Dendritic cell treated with granulocyte-macrophage colony-stimulating factor and Interleukin-4, amounts not matched to agents 40 ng/mL and 50 ng/mL, for 4 days (primary cell): ENCODE data around the gene CORO2A.
A peak's percentile ranks its signal among the peaks of the same experiment; 100 is the strongest.
"Not testable (repeated sequence)": the region's sequence is repeated elsewhere in the genome, so short reads cannot be mapped to it uniquely, and the experiment has no call there.

Experiments
- H3K27ac Mint-ChIP-seq: one replicate; pipeline ENCODE4 v1.8.0; 2022; ENCODE audit warnings: mild to moderate bottlenecking, mixed read lengths
- H3K27me3 Mint-ChIP-seq: one replicate; pipeline ENCODE4 v1.8.0; 2022; ENCODE audit warnings: mild to moderate bottlenecking, mixed read lengths
- H3K36me3 Mint-ChIP-seq: one replicate; pipeline ENCODE4 v1.8.0; 2022; ENCODE audit warnings: low read depth, mixed read lengths
- H3K4me1 Mint-ChIP-seq: one replicate; pipeline ENCODE4 v1.8.0; 2022; ENCODE audit warnings: low read depth, mixed read lengths
- H3K4me3 Mint-ChIP-seq: one replicate; pipeline ENCODE4 v1.8.0; 2022; ENCODE audit warnings: mild to moderate bottlenecking, moderate library complexity, mixed read lengths
- H3K9me3 Mint-ChIP-seq: one replicate; pipeline ENCODE4 v1.8.0; 2022; ENCODE audit warnings: mixed read lengths
- intact Hi-C: fragments of 100-400 bp; cut with micrococcal nuclease; formaldehyde crosslinking; loops from one replicate; pipeline ENCODE4 v1.15.0; 2022

CORO2A gene

GRCh38 chr9:98127226-98127625, 65.2 kb downstream of the CORO2A start:
- Mint-ChIP-seq H3K4me1 (peaks cover 62% of the 10 kb centered on the region), H3K27me3 (no peaks in the 10 kb centered on the region), H3K27ac (peak overlapping the region; percentile 81), H3K36me3 (peaks cover 54% of the 10 kb centered on the region), H3K4me3 (no peak overlapping the region), H3K9me3 (no peaks in the 10 kb centered on the region)
- intact Hi-C loops = no loop called here

- H3K9me3 Mint-ChIP-seq = no peaks in the 10 kb centered on the region
- H3K4me3 Mint-ChIP-seq = no peak overlapping the region
- H3K27me3 Mint-ChIP-seq = no peaks in the 10 kb centered on the region
- H3K27ac Mint-ChIP-seq = peak overlapping the region; percentile 20
- H3K4me1 Mint-ChIP-seq = peaks cover 65% of the 10 kb centered on the region
- H3K36me3 Mint-ChIP-seq = peaks cover 36% of the 10 kb centered on the region
- intact Hi-C loops = no loop called here
These were observed 67.6 kb downstream of the CORO2A start for GRCh38 chr9:98124637-98125426.

- H3K4me3 Mint-ChIP-seq, H3K27ac Mint-ChIP-seq, intact Hi-C loops, H3K27me3 Mint-ChIP-seq, H3K9me3 Mint-ChIP-seq: not testable (repeated sequence)
- H3K4me1 Mint-ChIP-seq = peaks cover 64% of the 10 kb centered on the region
- peaks cover 39% of the 10 kb centered on the region for H3K36me3 Mint-ChIP-seq
These were observed 68.3 kb downstream of the CORO2A start for GRCh38 chr9:98124091-98124490.

GRCh38 chr9:98121058-98121457, 71.4 kb downstream of the CORO2A start:
- Mint-ChIP-seq H3K9me3 (no peaks in the 10 kb centered on the region), H3K4me1 (peaks cover 57% of the 10 kb centered on the region), H3K4me3 (no peak overlapping the region), H3K36me3 (peaks cover 48% of the 10 kb centered on the region), H3K27ac (peak overlapping the region; percentile 93), H3K27me3 (no peaks in the 10 kb centered on the region)
- intact Hi-C loops = loop anchor here (1.0 kb wide), 1 partner anchor 8 kb away; no protein-coding TSS in a partner anchor

GRCh38 chr9:98120476-98120875, 72.0 kb downstream of the CORO2A start:
- no peaks in the 10 kb centered on the region for H3K9me3 Mint-ChIP-seq
- intact Hi-C loops = no loop called here
- no peaks in the 10 kb centered on the region for H3K27me3 Mint-ChIP-seq
- peak overlapping the region; percentile 93 for H3K27ac Mint-ChIP-seq
- H3K4me1 Mint-ChIP-seq = peaks cover 57% of the 10 kb centered on the region
- peaks cover 48% of the 10 kb centered on the region for H3K36me3 Mint-ChIP-seq
- peak overlapping the region; percentile 4 for H3K4me3 Mint-ChIP-seq

- Mint-ChIP-seq H3K27ac (peak within 1 kb of the TSS; percentile 93), H3K4me3 (peak within 1 kb of the TSS; percentile 83), H3K4me1 (peaks cover 57% of the 10 kb centered on the region), H3K27me3 (no peaks in the 10 kb centered on the region), H3K9me3 (no peaks in the 10 kb centered on the region), H3K36me3 (peaks cover 34% of the 10 kb centered on the region)
- intact Hi-C loops = loop anchor here (2.0 to 5.0 kb wide), 2 partner anchors 73 to 138 kb away; partner anchors contain the start of gene CORO2A
These were observed 73.5 kb downstream of the CORO2A start, which contains the start of gene TRIM14 for GRCh38 chr9:98118640-98119601. Gene TRIM14 (minus strand): TSS chr9:98119222. CDS start chr9:98119188, 34 bp downstream.

- no peaks in the 10 kb centered on the region for H3K27me3 Mint-ChIP-seq
- peak overlapping the region; percentile 93 for H3K27ac Mint-ChIP-seq
- H3K4me1 Mint-ChIP-seq = peaks cover 52% of the 10 kb centered on the region
- H3K4me3 Mint-ChIP-seq = peak overlapping the region; percentile 83
- intact Hi-C loops = loop anchor here (2.0 to 5.0 kb wide), 2 partner anchors 74 to 139 kb away; partner anchors contain the start of gene CORO2A
- no peaks in the 10 kb centered on the region for H3K9me3 Mint-ChIP-seq
- H3K36me3 Mint-ChIP-seq = peaks cover 34% of the 10 kb centered on the region
These were observed 74.3 kb downstream of the CORO2A start for GRCh38 chr9:98117984-98118639.

- not testable (repeated sequence) for H3K27me3 Mint-ChIP-seq, H3K9me3 Mint-ChIP-seq
- intact Hi-C loops = loop anchor here (5.0 kb wide), 1 partner anchor 75 kb away; the partner anchor contains the start of gene CORO2A
- Mint-ChIP-seq H3K27ac (peak overlapping the region; percentile 93), H3K4me1 (peaks cover 50% of the 10 kb centered on the region), H3K4me3 (peak overlapping the region; percentile 83), H3K36me3 (peaks cover 34% of the 10 kb centered on the region)
These were observed 75.3 kb downstream of the CORO2A start for GRCh38 chr9:98117097-98117496.

- Mint-ChIP-seq H3K4me3 (no peak overlapping the region), H3K27ac (peak overlapping the region; percentile 96), H3K9me3 (no peaks in the 10 kb centered on the region), H3K4me1 (peaks cover 81% of the 10 kb centered on the region), H3K27me3 (no peaks in the 10 kb centered on the region), H3K36me3 (peaks cover 75% of the 10 kb centered on the region)
- intact Hi-C loops = no loop called here
These were observed 83.4 kb downstream of the CORO2A start for GRCh38 chr9:98109052-98109451.

- H3K4me1 Mint-ChIP-seq = peaks cover 82% of the 10 kb centered on the region
- peaks cover 76% of the 10 kb centered on the region for H3K36me3 Mint-ChIP-seq
- intact Hi-C loops = no loop called here
- peak overlapping the region; percentile 55 for H3K4me3 Mint-ChIP-seq
- no peaks in the 10 kb centered on the region for H3K27me3 Mint-ChIP-seq
- peak overlapping the region; percentile 96 for H3K27ac Mint-ChIP-seq
- H3K9me3 Mint-ChIP-seq = no peaks in the 10 kb centered on the region
These were observed 83.9 kb downstream of the CORO2A start for GRCh38 chr9:98108531-98109031.

- Mint-ChIP-seq H3K36me3 (peaks cover 79% of the 10 kb centered on the region), H3K9me3 (no peaks in the 10 kb centered on the region), H3K27me3 (no peaks in the 10 kb centered on the region), H3K27ac (peak overlapping the region; percentile 96), H3K4me3 (no peak overlapping the region), H3K4me1 (peaks cover 82% of the 10 kb centered on the region)
- intact Hi-C loops = no loop called here
These were observed 84.5 kb downstream of the CORO2A start for GRCh38 chr9:98107926-98108325.

GRCh38 chr9:98105006-98105405, 87.4 kb downstream of the CORO2A start:
- Mint-ChIP-seq H3K36me3 (peaks cover 88% of the 10 kb centered on the region), H3K27ac (peak overlapping the region; percentile 74), H3K4me1 (peaks cover 68% of the 10 kb centered on the region), H3K4me3 (no peak overlapping the region), H3K27me3 (no peaks in the 10 kb centered on the region), H3K9me3 (no peaks in the 10 kb centered on the region)
- intact Hi-C loops = no loop called here

GRCh38 chr9:98104445-98104881, 88.0 kb downstream of the CORO2A start:
- Mint-ChIP-seq H3K27ac (peak overlapping the region; percentile 74), H3K27me3 (no peaks in the 10 kb centered on the region), H3K36me3 (peaks cover 88% of the 10 kb centered on the region), H3K4me3 (no peak overlapping the region), H3K9me3 (no peaks in the 10 kb centered on the region), H3K4me1 (peaks cover 63% of the 10 kb centered on the region)
- intact Hi-C loops = no loop called here
